WTC11 (cell line): ENCODE measurements around the gene NADK2.

Experiments used
- TF ChIP-seq, protein P1 (sequence below): sonication (generic); formaldehyde crosslinking; IDR thresholded peaks from 2 replicates; pipeline ENCODE4 v1.8.0; 2022; ENCODE audit warnings: mild to moderate bottlenecking, missing genetic modification reagents
- TF ChIP-seq, protein P2 (sequence below): fragments of 200-600 bp; IDR thresholded peaks from 2 replicates; pipeline ENCODE4 v1.8.0; 2022; ENCODE audit warnings: antibody characterized with exemption

DNA sequence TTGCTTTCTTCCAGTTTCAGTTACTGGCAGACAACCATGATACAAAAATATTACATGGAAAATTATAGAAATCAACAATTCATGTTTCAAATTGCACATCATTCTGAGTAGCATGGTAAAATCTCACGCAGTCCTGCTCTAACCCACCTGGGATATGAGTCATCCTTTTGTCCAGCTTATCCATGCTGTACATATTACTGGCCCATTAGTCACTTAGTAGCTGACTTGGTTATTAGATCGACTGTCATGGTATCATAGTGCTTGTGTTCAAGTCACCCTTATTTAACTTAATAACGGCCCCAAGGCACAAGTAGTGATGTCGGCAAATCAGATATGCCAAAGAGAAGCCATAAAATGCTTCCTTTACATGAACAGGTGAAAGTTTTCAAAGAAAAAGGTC lies 41.2 kb downstream of the NADK2 start:
- TF ChIP-seq, protein P1, sequence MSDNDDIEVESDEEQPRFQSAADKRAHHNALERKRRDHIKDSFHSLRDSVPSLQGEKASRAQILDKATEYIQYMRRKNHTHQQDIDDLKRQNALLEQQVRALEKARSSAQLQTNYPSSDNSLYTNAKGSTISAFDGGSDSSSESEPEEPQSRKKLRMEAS (CRISPR knock-in tag) = no peak
- TF ChIP-seq, protein P2, sequence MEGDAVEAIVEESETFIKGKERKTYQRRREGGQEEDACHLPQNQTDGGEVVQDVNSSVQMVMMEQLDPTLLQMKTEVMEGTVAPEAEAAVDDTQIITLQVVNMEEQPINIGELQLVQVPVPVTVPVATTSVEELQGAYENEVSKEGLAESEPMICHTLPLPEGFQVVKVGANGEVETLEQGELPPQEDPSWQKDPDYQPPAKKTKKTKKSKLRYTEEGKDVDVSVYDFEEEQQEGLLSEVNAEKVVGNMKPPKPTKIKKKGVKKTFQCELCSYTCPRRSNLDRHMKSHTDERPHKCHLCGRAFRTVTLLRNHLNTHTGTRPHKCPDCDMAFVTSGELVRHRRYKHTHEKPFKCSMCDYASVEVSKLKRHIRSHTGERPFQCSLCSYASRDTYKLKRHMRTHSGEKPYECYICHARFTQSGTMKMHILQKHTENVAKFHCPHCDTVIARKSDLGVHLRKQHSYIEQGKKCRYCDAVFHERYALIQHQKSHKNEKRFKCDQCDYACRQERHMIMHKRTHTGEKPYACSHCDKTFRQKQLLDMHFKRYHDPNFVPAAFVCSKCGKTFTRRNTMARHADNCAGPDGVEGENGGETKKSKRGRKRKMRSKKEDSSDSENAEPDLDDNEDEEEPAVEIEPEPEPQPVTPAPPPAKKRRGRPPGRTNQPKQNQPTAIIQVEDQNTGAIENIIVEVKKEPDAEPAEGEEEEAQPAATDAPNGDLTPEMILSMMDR = no peak
